Effector memory CD4-positive, alpha-beta T cell (primary cell): ENCODE results near the gene ADCK1.
"Not testable (repeated sequence)": the region's sequence is repeated elsewhere in the genome, so short reads cannot be mapped to it uniquely, and the experiment has no call there.

Experiments used
- DNase-seq, 3 donors: peaks; one replicate each; pipeline ENCODE4 v3.0.0-alpha.2; 2020
- H3K27ac ChIP-seq: 2 replicates; pipeline ENCODE4 v1.7.0; 2013; ENCODE audit warnings: mild to moderate bottlenecking, low read length, moderate library complexity; ENCODE audit not compliant: insufficient read depth, poor library complexity, severe bottlenecking
- H3K27me3 ChIP-seq: replicated peaks from 2 replicates; pipeline ENCODE4 v1.7.0; 2013; ENCODE audit warnings: mild to moderate bottlenecking, low read length; ENCODE audit not compliant: insufficient read depth, control insufficient read depth, poor library complexity, severe bottlenecking
- H3K36me3 ChIP-seq: 2 replicates; pipeline ENCODE4 v1.7.0; 2013; ENCODE audit warnings: mild to moderate bottlenecking, low read length, moderate library complexity; ENCODE audit not compliant: control insufficient read depth, insufficient read depth
- H3K4me1 ChIP-seq: 2 replicates; pipeline ENCODE4 v1.7.0; 2013; ENCODE audit warnings: low read length, mild to moderate bottlenecking; ENCODE audit not compliant: control insufficient read depth, insufficient read depth, poor library complexity, severe bottlenecking
- H3K4me3 ChIP-seq: 2 replicates; pipeline ENCODE4 v1.7.0; 2013; ENCODE audit warnings: low read length, low read depth, mild to moderate bottlenecking; ENCODE audit not compliant: insufficient read depth, poor library complexity, severe bottlenecking
- H3K9me3 ChIP-seq: 2 replicates; pipeline ENCODE4 v1.7.0; 2013; ENCODE audit warnings: mild to moderate bottlenecking, low read length, moderate library complexity; ENCODE audit not compliant: control insufficient read depth

ADCK1 gene

DNA sequence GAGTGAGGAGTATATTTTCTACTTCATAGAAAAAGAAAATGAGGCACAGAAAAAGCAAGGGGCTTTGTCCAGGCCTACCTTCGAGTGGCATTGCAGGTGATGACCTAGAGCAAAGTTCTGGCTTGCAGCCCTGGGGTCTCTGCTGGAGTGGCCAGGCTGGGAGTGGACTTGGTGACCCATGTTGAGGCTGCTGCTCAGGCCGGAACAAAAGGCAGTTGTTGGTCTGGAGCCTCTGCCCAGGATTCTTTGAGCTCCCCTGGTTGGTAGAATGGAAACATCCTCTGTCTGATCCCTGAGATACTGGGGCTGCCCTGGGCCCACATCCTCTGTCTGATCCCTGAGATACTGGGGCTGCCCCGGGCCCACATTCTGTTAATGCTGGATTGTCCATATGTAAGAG is 86.1 kb downstream of the ADCK1 start:
- no peak for DNase-seq
- Histone ChIP-seq H3K27me3 (no peaks in the 10 kb centered on the region), H3K4me1 (no peaks in the 10 kb centered on the region), H3K27ac (no peak overlapping the region), H3K4me3 (no peak overlapping the region), H3K9me3 (no peaks in the 10 kb centered on the region), H3K36me3 (peaks cover 4% of the 10 kb centered on the region)

DNA sequence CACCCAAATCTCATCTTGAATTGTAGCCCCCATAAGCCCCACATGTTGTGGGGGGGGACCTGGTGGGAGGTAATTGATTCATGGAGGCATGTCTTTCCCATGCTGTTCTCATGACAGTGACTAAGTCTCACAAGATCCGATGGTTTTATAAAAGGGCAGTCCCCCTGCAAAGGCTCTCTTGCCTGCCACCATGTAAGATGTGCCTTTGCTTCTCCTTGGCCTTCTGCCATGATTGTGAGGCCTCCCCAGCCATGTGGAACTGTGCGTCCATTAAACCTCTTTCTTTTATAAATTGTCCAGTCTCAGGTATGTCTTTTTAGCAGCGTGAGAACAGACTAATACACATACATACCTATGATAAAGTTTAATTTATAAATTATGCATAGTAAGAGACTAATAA is 89.0 kb downstream of the ADCK1 start:
- H3K27ac ChIP-seq, H3K36me3 ChIP-seq, H3K4me1 ChIP-seq, DNase-seq, H3K4me3 ChIP-seq, H3K9me3 ChIP-seq, H3K27me3 ChIP-seq: not testable (repeated sequence)

DNA sequence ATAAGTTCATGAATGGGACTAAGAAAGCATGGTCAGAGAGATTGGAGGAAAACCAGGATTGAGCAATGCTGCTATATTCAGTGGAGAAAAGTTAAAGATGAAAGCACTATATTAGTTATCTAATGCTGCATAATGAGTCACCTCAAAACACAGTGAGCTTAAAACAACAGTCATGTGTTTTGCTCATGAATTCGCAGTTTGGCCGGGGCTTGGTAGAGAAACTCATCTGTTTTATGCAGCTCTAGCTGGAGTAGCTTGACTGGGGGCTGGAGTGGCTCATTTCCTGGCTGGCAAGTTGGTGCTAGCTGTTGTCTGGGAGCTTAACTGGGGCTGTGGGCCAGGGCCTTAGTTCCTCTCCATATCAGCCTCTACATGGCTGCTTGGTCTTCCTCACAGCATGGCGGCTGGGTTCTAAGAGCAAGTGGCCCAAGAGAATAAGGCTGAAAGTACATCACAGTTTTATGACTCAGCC is 90.1 kb downstream of the ADCK1 start:
- H3K27me3 ChIP-seq = no peaks in the 10 kb centered on the region
- H3K4me3 ChIP-seq = no peak overlapping the region
- no peaks in the 10 kb centered on the region for H3K4me1 ChIP-seq
- no peak for DNase-seq
- H3K9me3 ChIP-seq = no peaks in the 10 kb centered on the region
- H3K36me3 ChIP-seq = peaks cover 4% of the 10 kb centered on the region
- no peak overlapping the region for H3K27ac ChIP-seq

DNA sequence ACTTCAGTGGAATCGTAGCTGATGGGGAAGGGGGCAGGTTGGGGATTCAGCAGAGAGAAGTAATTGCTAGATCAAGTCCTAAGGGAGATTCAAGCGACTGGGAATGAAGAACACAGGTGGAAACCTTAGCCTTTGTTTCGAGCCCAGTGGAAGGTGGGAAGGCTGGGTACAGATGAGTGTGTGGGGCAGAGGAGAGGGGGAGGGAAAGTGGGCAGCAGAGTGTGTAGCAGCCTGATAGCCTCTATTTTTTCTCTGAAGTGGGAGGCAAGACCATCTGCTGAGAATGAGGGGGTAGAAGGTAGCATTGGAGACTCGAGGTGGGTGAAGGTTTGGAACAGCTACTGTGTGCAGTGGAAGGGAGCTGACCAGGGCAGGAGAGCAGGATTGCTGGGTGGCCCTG is 91.0 kb downstream of the ADCK1 start:
- H3K27ac ChIP-seq = no peak overlapping the region
- no peak overlapping the region for H3K4me3 ChIP-seq
- no peaks in the 10 kb centered on the region for H3K4me1 ChIP-seq
- no peaks in the 10 kb centered on the region for H3K27me3 ChIP-seq
- peaks cover 4% of the 10 kb centered on the region for H3K36me3 ChIP-seq
- no peak for DNase-seq
- H3K9me3 ChIP-seq = no peaks in the 10 kb centered on the region

DNA sequence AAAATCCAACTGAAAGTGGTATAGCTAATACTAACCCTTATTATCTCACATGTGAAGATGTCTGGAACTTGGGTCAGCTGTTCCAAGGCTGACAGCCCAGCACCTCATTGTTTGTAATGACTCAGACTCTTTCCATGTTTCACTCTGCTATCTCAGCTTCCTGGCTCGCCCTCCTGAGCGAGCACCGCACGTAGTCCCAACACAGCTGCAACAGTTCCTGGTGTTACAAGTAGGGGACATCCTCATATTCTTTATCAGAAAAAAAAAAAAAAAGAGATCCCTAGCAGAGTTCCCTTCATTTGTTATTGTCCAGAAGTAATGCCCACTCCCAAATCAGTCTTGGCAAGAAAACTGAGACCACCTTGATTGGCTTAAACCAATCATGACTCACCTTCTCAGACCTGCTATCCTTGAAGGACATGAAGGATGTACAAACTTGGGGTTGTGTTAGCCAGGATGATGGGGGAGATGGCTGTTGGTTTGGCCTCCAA is 92.5 kb downstream of the ADCK1 start:
- Histone ChIP-seq H3K36me3 (peaks cover 4% of the 10 kb centered on the region), H3K27me3 (no peaks in the 10 kb centered on the region)
- DNase-seq = no peak

DNA sequence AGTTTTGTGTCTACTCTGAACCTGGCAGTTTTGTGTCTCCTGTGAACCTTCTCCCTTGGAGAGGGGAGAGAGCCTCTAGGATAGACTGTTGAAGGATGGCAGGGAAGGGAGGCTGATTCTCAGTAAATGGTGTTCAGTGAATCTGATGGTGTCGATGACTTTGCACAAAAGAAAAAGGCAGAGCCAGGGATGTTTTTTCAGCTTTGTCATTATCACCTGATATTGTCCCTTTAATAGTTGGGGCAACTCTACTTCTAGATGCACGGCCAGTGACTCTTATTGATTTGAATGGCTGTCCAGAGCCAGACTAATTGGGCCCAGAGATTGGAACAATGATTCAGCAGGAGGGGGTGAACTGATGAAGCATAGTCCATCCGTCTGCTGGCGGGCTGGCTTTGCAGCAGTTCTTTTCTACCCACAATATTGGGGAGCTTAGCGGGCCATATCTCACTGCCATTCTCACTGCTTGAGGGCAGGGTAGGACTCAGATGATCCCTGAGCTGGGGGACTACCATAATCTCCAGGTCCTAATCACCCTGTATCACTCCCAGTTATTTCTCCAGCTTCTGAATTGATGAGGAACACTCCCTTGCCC is 93.1 kb downstream of the ADCK1 start:
- Histone ChIP-seq H3K27me3 (no peaks in the 10 kb centered on the region), H3K4me3 (no peak overlapping the region), H3K36me3 (peaks cover 4% of the 10 kb centered on the region), H3K27ac (no peak overlapping the region), H3K4me1 (no peaks in the 10 kb centered on the region), H3K9me3 (no peaks in the 10 kb centered on the region)
- DNase-seq = no peak

More for the DNA sequence above, 92.5 kb downstream of the ADCK1 start:
- Histone ChIP-seq H3K27ac (no peak overlapping the region), H3K4me3 (no peak overlapping the region), H3K9me3 (no peaks in the 10 kb centered on the region), H3K4me1 (no peaks in the 10 kb centered on the region)

DNA sequence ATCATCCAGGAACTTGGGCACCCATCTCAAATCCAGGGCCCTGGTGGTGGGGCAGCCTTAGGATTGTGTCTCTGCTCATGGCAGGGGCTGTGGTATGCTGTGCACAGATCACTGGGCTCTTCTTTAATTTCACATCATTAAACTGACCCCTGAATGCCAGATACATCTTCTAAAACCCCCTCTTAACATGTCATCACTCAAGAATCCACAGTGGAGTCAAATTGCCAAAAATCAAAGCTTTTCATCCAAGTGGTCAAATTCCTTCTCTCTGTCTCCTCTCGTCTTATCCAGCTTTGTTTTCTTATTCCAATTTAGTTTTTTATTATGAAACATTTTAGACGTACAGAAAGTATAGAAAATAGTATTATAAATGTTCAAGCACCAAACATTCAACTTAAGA is 97.5 kb downstream of the ADCK1 start:
- Histone ChIP-seq H3K4me1 (no peaks in the 10 kb centered on the region), H3K9me3 (no peaks in the 10 kb centered on the region), H3K27ac (no peak overlapping the region), H3K4me3 (no peak overlapping the region), H3K27me3 (no peaks in the 10 kb centered on the region), H3K36me3 (no peaks in the 10 kb centered on the region)
- DNase-seq = no peak

DNA sequence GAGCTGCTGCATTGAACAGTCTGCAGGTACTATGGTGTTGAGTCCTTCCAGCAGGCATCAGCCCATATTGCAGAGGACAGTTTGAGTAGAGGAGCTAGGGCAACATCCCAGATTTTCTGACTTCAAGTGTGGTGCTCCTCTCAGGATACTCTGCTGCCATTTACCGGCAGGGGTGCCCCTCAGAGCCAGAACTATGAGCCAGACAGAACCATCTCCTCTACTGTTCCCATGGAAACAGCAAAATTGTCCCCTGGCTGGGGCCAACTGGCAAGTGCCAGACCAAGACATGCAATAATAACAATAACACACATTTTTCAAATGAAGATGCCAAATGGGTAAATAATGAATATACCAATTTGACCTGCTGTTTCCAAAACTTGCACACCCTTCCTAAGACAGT is 102.9 kb downstream of the ADCK1 start:
- no peaks in the 10 kb centered on the region for H3K9me3 ChIP-seq
- no peaks in the 10 kb centered on the region for H3K4me1 ChIP-seq
- no peak overlapping the region for H3K4me3 ChIP-seq
- no peaks in the 10 kb centered on the region for H3K36me3 ChIP-seq
- H3K27ac ChIP-seq = no peak overlapping the region
- no peak for DNase-seq
- no peaks in the 10 kb centered on the region for H3K27me3 ChIP-seq

DNA sequence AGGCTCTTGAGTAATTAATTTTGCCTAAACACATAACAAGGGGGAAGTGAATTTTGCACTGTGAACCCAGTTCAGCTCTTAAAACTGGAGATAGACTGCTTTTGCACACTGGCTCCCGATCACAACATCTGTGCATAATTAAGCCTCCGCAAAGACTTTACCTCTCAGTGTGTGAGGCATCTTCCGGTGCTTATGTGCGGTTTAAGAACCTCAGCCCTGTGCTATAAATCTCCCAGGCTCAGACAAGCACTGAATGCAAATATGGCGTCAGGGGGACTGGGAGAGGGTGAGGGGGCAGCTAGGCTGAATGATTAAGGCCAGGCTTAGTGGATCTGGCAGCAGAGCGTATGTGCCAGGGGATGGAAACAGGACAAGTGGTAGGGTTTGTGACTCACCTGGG is 103.3 kb downstream of the ADCK1 start:
- no peak overlapping the region for H3K27ac ChIP-seq

DNA sequence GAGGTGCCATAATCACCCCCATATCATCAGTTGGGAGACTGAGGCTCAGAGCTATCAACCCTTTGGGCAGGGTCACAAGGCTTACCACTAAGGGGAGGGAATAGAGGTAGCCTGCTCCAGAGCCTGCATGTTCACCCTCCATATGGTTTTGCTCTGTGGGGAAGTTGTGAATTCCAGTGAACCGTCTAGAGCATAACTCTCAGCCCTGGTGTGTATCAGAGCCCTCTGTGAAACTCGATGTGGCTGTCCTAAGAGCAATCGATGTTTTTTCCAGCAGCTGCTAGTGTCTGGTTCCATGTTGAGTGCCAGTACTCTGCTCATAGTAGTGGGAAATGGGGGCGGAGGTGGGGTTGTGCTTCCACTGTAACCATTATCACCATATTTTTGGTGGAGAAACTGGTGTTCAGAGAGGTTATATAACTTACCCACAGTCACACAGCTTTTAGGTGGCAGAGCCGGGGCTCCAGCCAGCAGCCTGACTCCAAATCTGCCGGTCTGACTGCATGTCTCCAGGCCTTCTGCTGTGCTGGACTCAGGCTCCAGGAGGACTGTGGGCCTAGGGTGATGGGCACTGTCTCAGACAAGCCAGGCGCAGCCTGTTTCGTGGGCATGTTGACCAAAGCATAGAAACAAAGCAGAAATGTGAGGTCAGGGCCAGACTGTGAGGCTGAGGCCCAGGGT is 104.2 kb downstream of the ADCK1 start:
- H3K4me1 ChIP-seq = no peaks in the 10 kb centered on the region
- no peaks in the 10 kb centered on the region for H3K27me3 ChIP-seq
- H3K4me3 ChIP-seq = no peak overlapping the region
- no peak overlapping the region for H3K27ac ChIP-seq
- no peak for DNase-seq
- no peaks in the 10 kb centered on the region for H3K36me3 ChIP-seq
- no peaks in the 10 kb centered on the region for H3K9me3 ChIP-seq

More for the DNA sequence above, 103.3 kb downstream of the ADCK1 start:
- no peaks in the 10 kb centered on the region for H3K27me3 ChIP-seq
- H3K4me3 ChIP-seq = no peak overlapping the region
- no peaks in the 10 kb centered on the region for H3K36me3 ChIP-seq
- DNase-seq = no peak
- no peaks in the 10 kb centered on the region for H3K4me1 ChIP-seq
- no peaks in the 10 kb centered on the region for H3K9me3 ChIP-seq
